Measurements from ENCODE around the gene PHC2.

PHC2 gene

DNA sequence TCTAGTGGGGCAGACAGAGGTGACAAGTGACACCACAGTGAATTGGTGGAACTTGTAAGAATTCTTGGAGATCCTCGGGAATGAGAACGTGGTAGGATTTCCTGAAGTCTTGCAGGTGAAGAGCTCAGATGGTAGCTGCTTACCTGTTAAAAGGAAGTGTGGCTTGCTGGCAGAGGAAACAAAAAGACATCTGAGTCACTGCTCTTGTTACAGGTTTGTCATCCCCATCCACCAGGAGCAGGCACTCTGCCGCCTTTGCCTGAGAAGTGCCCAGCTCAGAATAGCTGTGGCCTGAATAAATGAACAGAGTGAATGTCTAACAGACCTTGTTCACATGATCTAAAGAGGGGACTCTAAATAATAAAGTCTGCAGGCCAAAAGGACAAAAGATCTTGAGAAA is 29.2 kb upstream of the PHC2 start:
- Histone ChIP-seq H2AFZ (ENCODE audit: low read length) (peak overlapping the region; percentile 36), H3K36me3 (replicated peaks; ENCODE audit: insufficient read depth, low read length) (no peaks in the 10 kb centered on the region), H4K20me1 (ENCODE audit: insufficient read depth, low read length) (no peaks in the 10 kb centered on the region), H3K9me2 (replicated peaks; ENCODE audit: insufficient read depth, low read length) (no peaks in the 10 kb centered on the region), H3F3A (ENCODE audit: insufficient read depth, low read length) (peaks cover 14% of the 10 kb centered on the region; the same call in 1 of the 2 replicates), H3K4me3 (ENCODE audit: low read length) (no peak overlapping the region), H3K9me3 (replicated peaks; ENCODE audit: insufficient read depth, low read length) (no peaks in the 10 kb centered on the region), H3K4me2 (ENCODE audit: low read depth, low read length) (peak overlapping the region; percentile 68), H3K27me3 (replicated peaks; ENCODE audit: insufficient read depth, low read length) (no peaks in the 10 kb centered on the region), H3K9ac (ENCODE audit: low read length) (peak overlapping the region; percentile 32; the same call in 1 of the 2 replicates), H3K79me2 (ENCODE audit: low read length) (no peaks in the 10 kb centered on the region), H3K27ac (ENCODE audit: low read length) (peak overlapping the region; percentile 68; the same call in 1 of the 2 replicates), H3K4me1 (ENCODE audit: low read length) (peaks cover 34% of the 10 kb centered on the region)
- TF ChIP-seq EZH2phosphoT487 (IDR thresholded peaks at IDR 0.05; ENCODE audit: low read length): no peak
- no peak for DNase-seq

DNA sequence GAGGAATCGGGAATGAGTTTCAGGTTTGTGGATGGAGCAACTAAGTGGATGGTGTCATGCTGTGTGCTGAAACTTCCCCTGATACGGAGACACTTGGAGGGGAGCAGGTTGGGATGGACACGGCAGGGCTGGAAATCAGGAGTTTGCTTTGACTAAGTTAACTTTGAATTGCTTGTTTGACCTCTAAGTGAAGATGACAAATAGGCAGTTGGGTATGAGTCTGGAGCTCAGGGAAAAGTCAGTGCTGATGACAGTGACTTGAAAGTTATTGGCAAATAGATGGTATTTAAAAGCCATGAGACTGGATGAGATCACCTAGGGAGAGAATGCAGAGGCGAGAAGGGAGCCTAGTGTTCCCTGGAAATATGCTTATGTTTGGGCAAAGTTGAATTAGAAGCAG is 28.8 kb upstream of the PHC2 start:
- H3F3A ChIP-seq (ENCODE audit: insufficient read depth, low read length): peaks cover 14% of the 10 kb centered on the region; the same call in 1 of the 2 replicates
- no peaks in the 10 kb centered on the region for H3K27me3 ChIP-seq (replicated peaks; ENCODE audit: insufficient read depth, low read length)
- TF ChIP-seq, protein P1, sequence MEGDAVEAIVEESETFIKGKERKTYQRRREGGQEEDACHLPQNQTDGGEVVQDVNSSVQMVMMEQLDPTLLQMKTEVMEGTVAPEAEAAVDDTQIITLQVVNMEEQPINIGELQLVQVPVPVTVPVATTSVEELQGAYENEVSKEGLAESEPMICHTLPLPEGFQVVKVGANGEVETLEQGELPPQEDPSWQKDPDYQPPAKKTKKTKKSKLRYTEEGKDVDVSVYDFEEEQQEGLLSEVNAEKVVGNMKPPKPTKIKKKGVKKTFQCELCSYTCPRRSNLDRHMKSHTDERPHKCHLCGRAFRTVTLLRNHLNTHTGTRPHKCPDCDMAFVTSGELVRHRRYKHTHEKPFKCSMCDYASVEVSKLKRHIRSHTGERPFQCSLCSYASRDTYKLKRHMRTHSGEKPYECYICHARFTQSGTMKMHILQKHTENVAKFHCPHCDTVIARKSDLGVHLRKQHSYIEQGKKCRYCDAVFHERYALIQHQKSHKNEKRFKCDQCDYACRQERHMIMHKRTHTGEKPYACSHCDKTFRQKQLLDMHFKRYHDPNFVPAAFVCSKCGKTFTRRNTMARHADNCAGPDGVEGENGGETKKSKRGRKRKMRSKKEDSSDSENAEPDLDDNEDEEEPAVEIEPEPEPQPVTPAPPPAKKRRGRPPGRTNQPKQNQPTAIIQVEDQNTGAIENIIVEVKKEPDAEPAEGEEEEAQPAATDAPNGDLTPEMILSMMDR (IDR thresholded peaks at IDR 0.05; ENCODE audit: low read length): no peak
- no peak for TF ChIP-seq EZH2 (optimal IDR thresholded peaks at IDR 0.05; ENCODE audit: low read depth, low read length)
- no peak for TF ChIP-seq EZH2phosphoT487 (IDR thresholded peaks at IDR 0.05; ENCODE audit: low read length)
- no peaks in the 10 kb centered on the region for H3K9me3 ChIP-seq (replicated peaks; ENCODE audit: insufficient read depth, low read length)
- H3K27ac ChIP-seq (ENCODE audit: low read length): peak overlapping the region; percentile 68; the same call in 1 of the 2 replicates
- DNase-seq: no peak
- peak overlapping the region; percentile 36 for H2AFZ ChIP-seq (ENCODE audit: low read length)
- no peaks in the 10 kb centered on the region for H3K9me2 ChIP-seq (replicated peaks; ENCODE audit: insufficient read depth, low read length)
- H3K4me1 ChIP-seq (ENCODE audit: low read length): peaks cover 34% of the 10 kb centered on the region
- H3K4me3 ChIP-seq (ENCODE audit: low read length): no peak overlapping the region
- no peaks in the 10 kb centered on the region for H3K79me2 ChIP-seq (ENCODE audit: low read length)
- no peaks in the 10 kb centered on the region for H4K20me1 ChIP-seq (ENCODE audit: insufficient read depth, low read length)
- H3K36me3 ChIP-seq (replicated peaks; ENCODE audit: insufficient read depth, low read length): no peaks in the 10 kb centered on the region
- no peak overlapping the region for H3K9ac ChIP-seq (ENCODE audit: low read length)
- H3K4me2 ChIP-seq (ENCODE audit: low read depth, low read length): peak overlapping the region; percentile 68

DNA sequence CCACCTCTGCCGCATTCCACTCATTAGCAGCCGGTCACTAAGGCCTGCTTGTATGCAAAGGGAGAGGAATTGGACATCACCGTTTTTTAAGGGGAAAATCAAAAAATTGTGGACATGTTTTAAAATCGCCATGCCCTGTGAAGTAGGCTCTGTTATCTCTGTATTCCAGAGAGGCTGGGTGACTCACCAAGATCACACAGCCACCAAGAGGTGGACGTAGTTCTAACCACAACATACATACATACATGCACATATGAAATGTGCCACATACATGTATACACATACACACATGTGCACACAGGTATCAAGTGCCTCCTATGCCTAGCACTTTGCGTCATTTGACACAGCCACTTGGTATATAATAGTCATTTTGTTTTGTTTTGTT is 25.6 kb upstream of the PHC2 start:
- peaks cover 12% of the 10 kb centered on the region; the same call in 1 of the 2 replicates for H3F3A ChIP-seq (ENCODE audit: insufficient read depth, low read length)
- no peak overlapping the region for H2AFZ ChIP-seq (ENCODE audit: low read length)
- TF ChIP-seq EZH2 (optimal IDR thresholded peaks at IDR 0.05; ENCODE audit: low read depth, low read length) (no peak), EZH2phosphoT487 (IDR thresholded peaks at IDR 0.05; ENCODE audit: low read length) (no peak)
- TF ChIP-seq, protein P1 (IDR thresholded peaks at IDR 0.05; ENCODE audit: low read length): no peak
- H3K27ac ChIP-seq (ENCODE audit: low read length): no peak overlapping the region
- H3K9me2 ChIP-seq (replicated peaks; ENCODE audit: insufficient read depth, low read length): no peaks in the 10 kb centered on the region
- H4K20me1 ChIP-seq (ENCODE audit: insufficient read depth, low read length): no peaks in the 10 kb centered on the region
- no peaks in the 10 kb centered on the region for H3K79me2 ChIP-seq (ENCODE audit: low read length)
- no peak overlapping the region for H3K4me2 ChIP-seq (ENCODE audit: low read depth, low read length)
- no peaks in the 10 kb centered on the region for H3K9me3 ChIP-seq (replicated peaks; ENCODE audit: insufficient read depth, low read length)
- no peak overlapping the region for H3K4me3 ChIP-seq (ENCODE audit: low read length)
- no peaks in the 10 kb centered on the region for H3K36me3 ChIP-seq (replicated peaks; ENCODE audit: insufficient read depth, low read length)
- DNase-seq: no peak
- no peak overlapping the region for H3K9ac ChIP-seq (ENCODE audit: low read length)
- no peaks in the 10 kb centered on the region for H3K27me3 ChIP-seq (replicated peaks; ENCODE audit: insufficient read depth, low read length)
- H3K4me1 ChIP-seq (ENCODE audit: low read length): peaks cover 19% of the 10 kb centered on the region
